EL (cell line): ENCODE measurements around the gene MYO3A.

Source experiments
- DNase-seq: peaks from one replicate; pipeline ENCODE4 v3.0.0-alpha.2; 2016

The MYO3A gene

DNA sequence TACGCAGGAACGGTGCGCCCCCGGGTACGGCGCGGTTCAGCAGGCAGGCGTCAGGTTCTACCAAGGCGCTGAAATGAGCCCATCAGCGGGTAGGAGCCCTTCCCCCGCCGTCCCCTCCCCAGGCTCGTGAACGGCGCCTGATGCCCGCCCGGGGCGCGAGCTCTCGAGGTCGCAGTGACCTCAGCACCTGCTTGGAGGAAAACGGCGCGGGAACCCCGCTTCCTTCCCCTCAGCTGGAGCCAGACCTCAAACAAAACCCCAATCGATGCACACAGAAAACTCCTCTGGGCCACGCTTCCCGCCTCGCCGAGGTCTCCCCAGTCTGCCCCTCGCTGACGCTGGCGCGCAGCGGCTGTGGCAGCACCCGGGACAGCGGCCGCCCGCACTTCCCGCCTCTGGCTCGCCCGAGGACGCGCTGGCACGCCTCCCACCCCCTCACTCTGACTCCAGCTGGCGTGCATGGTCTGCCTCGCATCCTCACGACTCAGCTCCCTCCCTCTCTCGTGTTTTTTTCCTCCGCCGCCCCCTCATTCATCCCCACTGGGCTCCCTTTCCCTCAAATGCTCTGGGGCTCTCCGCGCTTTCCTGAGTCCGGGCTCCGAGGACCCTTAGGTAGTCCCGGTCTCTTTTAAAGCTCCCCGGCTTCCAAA lies 282.0 kb downstream of the MYO3A start:
- peak; percentile 8 for DNase-seq

DNA sequence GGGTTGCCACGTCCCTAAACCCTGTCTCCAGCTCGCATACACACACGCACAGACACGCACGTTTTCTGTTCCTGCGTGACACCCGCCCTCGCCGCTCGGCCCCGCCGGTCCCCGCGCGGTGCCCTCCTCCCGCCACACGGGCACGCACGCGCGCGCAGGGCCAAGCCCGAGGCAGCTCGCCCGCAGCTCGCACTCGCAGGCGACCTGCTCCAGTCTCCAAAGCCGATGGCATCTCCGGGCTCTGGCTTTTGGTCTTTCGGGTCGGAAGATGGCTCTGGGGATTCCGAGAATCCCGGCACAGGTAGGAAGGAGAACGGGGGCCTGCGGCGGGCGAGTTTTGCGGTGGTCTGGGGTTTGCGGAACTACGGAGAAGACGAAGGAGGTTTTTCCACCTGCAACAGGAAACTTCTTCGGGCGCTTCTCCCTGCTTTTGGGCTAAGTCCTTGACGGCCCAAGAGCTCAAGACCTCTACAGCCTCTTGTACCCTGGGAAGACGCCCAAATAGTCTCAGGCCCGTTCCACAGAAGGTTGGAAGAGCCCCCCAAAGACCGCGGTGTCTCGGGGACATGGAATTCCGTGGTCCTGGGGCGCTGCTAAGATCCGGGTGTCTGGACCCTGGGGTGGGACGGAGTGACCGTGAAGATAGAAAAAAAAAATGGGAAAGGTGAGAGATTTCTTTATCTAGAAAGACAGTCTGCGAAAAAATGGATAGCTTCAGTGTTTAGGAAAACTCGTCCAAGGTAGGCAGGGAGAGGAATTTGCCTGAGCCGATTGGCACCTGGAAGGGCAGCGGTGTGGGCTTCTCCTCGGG lies 282.8 kb downstream of the MYO3A start, which contains the start of gene GAD2:
GAD2 (plus strand) TSS at position 190 of the 811 bp plus-strand sequence; CDS start at position 226, 36 bp downstream.
- no peak for DNase-seq

DNA sequence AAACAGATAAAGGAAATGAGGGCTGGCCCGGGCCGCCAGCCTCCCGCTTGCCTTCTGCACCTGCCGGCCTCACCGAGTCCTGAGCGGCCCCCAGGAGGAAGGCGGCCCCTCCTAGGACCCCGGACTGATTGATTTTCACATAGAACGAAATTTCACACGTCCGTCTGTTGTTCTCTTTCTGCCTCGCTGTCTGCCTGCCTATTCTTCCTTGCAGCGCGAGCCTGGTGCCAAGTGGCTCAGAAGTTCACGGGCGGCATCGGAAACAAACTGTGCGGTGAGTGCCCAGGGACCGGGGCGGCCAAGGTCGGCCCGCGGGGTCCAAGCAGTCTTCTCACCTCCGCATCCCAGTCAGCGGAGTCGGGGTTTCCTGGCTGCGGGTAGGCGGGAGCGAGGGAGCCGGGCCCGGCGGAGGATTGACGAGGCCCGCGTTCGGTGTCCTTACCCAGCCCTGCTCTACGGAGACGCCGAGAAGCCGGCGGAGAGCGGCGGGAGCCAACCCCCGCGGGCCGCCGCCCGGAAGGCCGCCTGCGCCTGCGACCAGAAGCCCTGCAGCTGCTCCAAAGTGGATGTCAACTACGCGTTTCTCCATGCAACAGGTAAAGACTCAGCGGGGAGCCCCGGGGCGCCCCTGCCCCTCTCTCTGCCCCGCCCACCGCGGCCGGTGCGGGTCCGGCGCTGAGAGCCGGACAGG lies 283.5 kb downstream of the MYO3A start:
- no peak for DNase-seq

DNA sequence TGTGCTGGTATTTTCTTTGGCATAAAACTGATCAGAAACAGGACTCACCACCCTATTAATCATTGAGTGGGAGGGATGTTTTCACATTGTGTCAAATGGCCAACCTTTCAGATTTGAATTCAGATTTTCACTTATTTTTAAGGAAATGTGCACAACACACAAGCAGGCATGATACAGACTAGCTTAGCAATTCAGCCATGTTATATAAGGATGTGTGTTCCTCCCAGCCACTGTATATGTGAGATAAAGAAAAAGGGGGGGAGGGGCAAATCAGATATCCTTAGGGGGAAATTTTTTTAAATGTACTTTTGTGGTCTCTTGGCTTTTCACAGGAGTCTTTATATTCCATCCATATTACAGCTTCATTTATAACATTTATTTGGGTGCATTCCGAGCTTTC lies 285.6 kb downstream of the MYO3A start:
- no peak for DNase-seq

DNA sequence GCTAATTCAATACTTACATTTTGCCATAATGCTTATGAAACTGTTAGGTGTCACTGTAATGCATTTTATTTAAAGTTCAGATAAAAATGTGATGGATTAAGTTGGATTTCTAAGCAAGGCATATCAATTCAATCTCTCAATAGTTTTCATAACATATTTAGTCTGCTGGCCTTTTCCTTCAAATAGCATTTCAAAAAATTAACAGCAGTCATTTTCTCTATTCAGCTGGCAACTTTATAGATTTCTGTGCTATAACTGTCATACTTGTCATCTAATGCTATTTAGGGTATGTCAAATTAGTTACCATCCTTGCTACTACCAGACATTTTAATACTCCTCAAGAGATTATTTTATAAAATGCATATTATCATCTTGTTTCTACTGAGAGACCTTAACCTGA lies 286.9 kb downstream of the MYO3A start:
- no peak for DNase-seq

DNA sequence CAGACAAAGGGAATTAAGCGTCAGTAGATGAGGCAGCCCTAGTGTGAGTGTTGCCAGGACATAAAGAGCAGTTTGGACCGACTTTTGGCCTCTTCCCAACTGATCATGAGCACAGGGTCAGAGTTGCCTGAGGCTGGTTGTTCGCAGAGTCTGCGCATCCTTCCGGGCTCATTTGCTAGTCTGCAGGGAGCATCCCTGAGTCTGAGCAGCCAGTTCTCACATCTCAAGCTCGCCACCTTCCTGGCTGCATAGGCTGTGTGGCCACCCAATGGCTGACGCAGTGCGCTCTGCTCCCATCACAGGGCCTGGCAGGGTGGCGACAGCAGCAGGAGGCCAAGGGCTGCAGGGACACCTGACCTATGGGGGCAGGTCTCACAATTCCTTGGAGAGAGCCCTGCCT lies 287.5 kb downstream of the MYO3A start:
- DNase-seq = no peak

DNA sequence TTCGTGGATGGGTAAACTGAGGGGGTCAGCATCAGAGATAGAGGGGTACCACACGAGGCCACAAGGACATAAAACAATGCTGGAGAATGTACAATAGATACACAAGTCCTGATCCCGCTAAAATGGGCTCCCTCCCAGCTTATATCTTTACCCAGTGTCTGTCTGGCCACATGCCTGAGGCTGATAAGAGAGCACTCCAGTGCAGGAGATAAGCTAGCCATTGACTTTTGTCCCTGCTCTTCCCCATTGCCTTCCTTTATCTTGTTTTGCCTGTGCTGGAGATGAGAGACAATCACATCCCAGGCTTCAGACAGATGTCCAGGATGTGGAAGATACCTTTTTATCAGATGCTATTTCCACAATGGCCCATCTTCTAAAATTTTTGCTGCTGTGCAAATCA lies 288.5 kb downstream of the MYO3A start:
- no peak for DNase-seq

DNA sequence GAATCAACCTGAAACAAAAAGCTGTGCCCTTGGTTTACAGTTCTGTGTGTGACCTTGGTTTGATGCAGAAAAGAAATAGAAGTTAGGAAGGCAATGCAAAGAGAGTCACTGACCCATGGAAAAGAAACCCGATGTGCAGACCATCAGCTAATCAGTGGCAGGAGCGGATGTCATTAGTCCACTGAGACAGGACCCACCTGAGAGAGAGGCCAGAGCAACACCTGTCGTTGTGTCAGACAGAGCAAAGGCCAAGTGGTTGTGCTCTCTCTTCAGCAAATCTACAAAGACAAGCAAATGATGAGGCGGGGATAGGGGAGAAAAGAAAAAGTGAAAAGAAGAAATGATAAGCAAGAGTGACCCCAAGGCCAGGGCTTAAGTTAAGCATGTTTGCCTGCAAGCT lies 291.3 kb downstream of the MYO3A start:
- no peak for DNase-seq

DNA sequence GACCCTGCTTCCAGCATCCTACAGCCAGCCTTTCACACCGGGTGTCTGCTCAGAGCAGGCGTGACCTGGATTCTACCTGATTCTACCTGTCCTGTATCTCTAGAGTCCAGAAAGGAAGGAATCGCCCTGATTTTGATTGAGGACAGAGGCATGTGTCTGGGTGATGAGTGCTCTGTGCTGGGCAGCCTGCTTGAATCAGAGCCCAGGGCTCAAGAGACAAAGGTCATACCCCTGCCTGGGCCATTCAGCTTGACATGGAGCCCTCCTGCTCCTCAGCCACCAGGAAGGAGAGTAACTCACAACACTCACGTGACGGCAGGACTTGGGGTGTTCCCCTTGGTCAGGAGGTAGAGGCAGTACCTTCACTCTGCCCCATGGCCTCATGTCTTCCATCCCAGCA lies 293.8 kb downstream of the MYO3A start:
- no peak for DNase-seq

DNA sequence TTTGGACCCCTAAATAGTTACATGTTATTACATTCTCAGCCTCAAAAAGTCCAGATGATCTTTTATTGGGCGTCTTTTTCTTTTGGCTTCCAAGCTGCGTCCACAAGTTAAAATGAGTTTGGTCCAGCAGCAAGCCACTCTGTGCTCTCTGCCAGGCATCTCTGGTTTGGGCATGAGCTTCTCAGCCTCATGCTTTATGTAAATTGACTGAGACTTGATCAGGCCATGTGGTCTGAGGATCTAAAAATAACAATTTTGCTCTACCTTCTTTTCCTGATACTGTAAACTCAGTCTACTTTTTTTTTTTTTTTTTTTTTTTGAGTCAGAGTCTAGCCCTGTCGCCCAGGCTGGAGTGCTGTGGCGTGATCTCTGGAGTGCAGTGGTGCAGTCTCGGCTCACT lies 298.1 kb downstream of the MYO3A start:
- DNase-seq = no peak

DNA sequence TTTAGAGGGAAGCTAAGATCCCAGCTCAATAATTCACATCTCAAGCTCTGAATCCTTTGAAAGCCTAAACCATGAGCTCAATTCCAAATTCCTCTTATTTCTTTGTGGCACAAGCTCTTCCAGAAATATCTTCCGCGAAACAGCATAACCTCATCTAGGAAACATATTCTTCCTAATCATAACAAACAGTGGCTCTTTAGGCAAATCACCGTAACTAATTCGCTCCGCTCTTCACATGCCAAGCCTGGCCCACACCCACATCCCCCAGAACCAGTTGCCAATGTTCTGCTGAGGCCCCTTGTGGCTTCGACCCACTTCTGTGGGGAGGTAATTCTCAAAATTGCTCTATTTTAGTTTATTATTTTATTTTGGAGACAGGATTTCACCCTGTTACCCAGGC lies 301.7 kb downstream of the MYO3A start:
- no peak for DNase-seq

DNA sequence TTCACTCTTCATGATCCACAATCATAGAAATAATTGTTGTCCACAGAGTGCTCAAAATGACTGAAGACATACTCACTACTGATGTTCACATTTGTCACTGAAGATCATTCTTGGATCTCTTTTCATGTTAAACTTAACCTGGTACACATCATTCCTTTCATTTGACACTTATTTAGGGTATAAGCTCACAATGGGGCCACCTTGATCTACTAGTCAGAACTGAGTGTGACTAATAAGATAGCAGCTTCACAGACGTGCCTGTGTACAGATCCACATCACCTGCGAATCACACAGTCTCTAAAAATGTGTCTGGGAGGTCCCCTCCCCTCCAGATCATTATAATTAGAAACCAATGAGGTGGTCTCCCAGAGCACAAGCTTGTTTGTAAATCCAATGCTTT lies 304.3 kb downstream of the MYO3A start:
- no peak for DNase-seq

DNA sequence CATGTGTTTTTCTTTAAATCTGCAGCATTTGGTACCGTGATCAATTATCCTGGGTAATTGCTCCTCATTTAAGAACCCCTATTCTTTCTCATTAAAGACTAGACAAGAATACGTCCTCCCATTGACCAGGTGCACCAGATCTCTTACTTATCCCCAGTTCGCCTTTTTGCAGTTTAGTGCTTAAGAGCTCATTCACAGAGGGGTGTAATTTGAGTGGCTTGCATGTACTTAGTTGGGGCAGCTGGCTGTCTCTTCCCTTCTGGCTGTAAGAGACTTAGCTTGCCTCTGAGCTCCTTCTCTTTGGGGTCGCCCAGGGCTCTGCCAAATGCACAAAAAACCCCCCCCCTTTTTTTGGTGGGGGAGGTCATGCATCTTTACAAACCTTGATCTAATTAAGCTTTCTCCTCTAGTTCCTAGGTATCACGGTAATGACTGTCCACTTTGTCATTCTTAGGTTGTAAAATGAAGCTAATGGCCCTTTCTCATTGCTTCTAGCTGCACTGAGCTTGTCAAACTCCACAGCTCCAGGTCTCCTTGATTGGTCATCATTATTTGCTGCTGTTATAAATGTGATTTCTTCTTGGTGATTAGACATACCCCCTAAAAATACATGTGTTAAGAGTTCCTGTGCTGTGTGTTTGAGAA lies 308.8 kb downstream of the MYO3A start:
- no peak for DNase-seq

DNA sequence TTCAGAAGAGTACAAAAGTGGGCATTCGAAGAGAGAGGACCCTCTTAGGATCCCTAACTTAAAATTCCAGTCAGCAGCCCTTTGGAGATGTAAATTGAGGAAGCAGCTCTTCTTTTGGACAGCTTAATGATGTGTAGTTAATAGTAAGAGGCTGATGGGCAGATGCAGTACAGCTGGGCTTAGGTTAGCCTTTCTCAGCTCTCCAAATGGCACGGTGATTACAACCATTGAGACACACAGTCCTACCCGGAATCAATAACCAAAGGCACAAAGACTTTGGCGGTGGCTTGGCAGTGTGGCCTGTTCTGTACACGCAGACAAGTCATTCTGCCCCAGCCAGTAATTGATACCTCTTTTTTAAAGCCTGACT lies 309.3 kb downstream of the MYO3A start:
- no peak for DNase-seq

DNA sequence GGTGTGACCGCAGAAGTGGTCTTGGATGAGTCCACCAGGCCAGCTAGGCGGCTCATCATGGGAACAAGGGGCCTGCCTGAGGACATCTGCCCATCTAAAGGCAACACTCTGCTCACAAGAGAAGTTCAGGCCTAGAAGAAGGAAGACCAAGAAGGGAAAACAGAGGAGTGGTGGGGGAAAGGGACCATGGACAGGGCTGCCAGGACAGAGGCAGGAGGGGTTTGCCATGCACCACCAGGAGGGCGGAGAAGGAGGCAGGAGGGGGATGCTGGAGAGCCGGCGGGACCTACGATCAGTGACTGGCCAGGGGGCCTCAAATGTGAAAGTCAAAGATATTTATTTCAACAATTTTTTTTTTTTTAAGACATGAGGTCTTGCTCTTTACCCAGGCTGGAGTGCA lies 315.7 kb downstream of the MYO3A start:
- no peak for DNase-seq

DNA sequence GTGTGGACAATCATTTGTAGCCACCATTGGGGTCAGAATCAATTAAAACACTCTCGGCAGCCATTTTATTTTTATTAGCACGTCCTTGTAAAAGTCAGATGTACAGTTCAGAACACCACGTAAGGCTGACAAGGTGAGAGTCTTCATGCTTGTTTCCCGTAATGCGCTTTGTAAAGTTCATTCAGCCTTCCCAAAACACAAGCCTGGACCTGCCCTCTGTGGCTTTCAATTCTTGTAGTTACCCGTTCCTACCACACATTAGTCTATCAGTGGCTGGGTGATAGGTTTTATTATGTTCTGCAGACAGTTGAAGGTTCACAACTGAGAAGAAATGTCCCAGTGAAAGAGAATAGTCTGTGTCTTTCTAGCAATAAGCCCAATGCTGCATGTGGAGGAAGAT lies 317.9 kb downstream of the MYO3A start:
- no peak for DNase-seq

DNA sequence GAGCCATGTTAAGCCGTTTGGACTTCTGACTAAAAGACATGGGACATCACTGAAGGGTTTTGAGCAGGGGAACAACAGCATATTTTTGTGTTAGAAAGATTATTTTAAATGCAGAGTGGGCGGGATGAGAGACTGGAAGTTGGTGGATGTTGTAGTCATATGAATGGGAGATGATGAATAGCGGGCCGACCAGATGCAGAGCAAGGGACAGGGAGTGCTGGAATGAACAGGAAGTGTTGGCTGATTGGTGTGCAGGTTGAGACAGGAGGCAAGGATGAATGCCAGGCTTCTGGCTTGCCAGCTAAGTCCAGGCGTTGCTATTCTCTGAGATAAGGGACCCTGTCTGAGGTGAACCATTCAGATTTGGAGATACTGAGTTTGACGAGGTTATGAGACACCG lies 320.6 kb downstream of the MYO3A start:
- DNase-seq = no peak

DNA sequence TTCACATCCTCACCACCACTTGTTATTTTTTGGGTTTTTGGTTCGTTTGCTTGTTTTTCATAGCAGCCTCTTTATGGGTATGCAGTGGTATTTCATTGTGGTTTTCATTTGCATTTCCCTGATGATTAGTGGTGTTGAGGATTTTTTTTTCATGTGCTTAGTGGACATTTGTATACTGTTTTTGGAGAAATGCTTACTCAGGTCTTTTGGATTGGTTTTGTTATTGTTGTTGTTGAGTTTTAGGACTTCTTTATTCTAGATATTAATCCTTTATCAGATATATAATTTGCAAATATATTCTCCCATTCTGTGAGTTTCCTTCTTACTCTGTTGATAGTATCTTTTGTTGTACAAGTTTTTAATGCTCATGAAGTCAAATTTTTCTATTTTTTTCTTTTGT lies 325.3 kb downstream of the MYO3A start:
- no peak for DNase-seq
